Stimulated activated CD8-positive, alpha-beta memory T cell treated with anti-CD3 and anti-CD28 coated beads, Interleukin-12 subunit alpha, Interleukin-12 subunit beta, amount 100 ng/mL, for 1 hour (primary cell): ENCODE results near the gene GRIK3.
"Not testable (repeated sequence)": the region's sequence is repeated elsewhere in the genome, so short reads cannot be mapped to it uniquely, and the experiment has no call there.

Source experiments
- DNase-seq: peaks from one replicate; pipeline ENCODE4 v3.0.0-alpha.2; 2020; ENCODE audit warnings: low read depth

GRIK3 gene

DNA sequence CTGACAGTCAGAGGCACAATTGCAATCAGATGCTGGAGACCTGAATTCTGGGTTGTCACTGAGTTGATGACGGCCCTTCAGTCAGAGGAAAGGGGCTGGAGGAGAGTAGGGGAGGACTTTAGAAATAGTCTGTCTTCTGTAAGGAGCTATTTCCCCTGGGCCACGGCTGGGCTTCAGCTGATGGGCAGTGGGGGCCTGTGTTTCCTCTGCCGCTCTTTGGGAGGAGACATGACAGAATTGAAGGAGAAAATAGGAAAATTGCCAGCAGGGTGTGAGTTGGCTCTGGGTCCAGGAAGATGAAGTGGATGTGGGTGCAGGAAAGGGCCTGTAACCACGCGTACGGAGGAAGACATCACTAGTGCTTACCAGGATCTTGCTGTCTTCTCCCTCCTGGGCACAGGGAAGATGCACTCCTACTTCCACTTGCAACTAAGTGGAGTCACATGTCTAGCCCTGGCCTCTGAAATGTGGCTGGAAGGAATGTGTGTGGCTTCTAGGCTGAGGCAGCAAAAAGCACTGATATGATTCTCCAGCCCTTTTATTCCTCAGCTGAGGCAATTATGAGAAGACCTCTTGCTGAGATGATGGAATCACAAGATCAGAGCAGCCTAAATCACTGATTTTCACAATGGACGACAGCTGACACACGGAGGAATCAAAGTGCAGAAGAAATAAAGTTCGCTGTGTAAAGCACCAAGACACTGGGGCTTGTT is 250.0 kb downstream of the GRIK3 start:
- DNase-seq = no peak

DNA sequence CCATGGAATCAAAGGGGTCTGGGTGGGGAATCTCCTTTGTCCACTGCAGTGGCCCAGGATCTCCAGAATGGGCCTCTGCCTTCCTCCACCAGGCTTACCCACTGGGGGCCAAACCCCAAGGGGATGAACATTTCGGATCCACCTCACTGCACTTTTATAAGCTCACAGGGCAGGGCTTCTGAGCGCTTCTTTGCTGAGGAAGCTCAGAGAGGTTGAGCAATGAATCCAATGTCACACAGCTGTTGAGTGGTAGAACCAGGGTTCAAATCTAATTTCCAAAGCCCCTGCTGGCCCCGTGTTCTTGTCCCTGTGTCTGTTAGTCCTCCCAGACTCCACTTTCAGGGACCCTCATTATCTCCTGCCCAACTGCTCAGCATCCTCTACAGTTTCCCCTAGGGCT is 250.8 kb downstream of the GRIK3 start:
- DNase-seq = no peak

DNA sequence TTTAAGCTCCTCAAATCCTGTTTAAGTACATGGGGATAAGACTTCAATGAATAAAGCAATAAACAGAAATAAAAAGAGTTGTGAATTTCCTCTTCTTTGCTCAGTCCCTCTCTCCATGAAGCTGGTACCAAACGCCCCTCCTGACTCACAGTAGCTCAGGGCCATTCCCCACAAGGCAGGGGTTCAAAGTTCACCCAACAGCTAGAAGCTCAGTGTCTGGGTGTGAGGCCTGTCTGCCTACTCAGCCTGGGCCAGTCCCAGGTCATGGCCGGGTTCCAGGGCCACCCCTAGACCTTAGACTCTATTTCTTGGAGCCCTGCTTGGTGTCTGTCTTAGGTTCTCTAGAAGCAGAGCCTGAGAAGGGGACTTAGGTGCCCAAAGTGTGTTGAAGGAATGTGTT is 251.5 kb downstream of the GRIK3 start:
- no peak for DNase-seq

DNA sequence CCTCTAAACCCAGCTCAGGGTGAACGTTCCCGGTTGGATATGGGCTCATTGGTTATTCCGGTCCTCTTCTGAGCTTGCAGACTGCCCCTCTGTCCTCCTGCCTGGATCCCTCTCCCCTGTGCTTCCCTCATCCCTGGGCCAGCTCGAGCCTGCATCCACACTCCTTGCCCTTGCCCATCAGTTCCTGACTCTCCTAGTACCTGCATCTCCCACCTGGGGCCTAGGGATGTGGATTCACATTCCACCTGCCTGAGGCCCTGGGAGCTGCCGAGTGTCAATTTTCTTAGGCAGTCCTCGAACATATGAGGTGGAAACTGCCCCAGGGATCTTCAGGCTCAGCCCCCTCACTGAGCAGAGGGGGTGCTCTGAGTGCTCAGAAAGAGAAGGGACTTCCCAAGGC is 252.2 kb downstream of the GRIK3 start:
- DNase-seq = no peak

DNA sequence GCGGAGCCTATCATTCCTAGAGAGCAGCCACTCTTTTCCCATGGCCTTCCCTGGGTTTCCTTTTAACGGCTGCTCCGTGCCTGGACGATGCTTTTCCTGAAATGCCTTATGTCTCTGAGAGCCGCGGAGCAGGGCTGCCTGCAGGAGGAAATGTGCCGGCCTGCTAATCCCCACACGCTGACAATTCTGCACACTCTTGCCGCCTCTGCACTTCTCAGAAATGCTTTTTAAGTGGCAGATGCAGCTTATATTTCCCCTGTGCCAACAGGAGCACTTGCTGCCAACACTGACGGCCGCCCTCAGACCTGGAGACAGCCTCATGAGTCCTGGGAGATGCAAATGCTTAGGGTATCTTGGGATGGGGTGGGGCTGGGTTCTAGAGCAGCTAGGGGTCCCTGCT is 253.2 kb downstream of the GRIK3 start:
- no peak for DNase-seq

DNA sequence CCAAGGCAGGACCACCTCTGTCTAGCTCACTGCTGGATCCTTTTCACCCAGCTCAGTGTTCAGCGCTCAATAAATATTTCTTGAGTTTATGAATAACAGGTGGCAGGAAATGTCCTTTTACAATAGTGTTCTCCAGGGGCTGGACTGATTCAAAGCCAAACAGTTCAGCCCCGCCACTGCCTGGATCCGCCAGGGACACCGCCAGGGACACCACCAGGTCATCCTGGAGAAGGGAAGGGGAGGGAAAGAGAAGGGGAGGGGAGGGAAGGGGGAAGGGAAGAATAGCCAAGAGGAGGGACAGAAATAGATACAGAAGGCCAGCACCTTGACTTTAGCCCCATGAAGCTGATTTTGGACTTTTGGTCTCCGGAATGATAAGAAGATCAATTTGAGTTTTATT is 255.6 kb downstream of the GRIK3 start:
- DNase-seq = no peak

DNA sequence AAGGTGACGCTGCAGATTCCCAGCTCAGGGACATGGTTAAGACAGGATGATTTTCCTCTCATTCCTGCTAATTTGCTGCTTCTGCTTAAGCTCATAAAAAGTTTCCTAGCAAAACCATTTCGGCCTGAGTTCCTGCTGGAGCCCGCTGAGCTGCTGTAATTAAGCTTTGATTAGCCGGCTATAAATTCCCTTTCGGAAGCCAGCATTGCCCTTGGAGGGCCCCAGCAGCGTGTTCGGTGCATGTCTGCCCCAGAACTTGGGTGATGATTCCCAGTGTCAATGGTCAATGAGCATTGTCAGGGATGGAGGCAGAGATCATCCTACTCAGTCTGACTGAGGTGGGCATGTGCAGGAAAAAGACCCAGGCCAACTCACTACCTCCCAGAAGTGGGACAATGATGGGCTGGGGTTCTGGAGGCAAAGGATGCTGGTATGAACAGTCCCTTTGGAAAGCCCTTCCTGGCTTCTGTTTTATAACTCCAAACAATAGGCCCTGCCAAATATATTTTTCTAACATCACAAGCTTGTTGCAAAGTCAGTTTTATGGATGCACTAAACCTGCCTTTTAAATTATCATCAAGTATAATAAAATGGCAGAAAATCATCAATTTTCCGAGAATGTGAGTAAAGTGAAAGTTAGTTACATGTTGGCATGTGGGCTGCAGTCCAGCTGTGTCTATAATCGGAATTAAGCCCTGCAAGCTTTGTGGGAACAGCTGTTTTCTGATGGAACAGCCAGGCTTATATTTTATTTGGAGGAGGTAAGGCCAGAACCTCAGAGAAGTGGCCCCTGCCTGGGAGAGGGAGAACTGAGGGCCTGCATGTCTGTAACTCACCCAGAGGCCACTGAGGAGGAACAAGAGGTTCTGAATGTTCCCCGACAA is 257.1 kb downstream of the GRIK3 start:
- no peak for DNase-seq

DNA sequence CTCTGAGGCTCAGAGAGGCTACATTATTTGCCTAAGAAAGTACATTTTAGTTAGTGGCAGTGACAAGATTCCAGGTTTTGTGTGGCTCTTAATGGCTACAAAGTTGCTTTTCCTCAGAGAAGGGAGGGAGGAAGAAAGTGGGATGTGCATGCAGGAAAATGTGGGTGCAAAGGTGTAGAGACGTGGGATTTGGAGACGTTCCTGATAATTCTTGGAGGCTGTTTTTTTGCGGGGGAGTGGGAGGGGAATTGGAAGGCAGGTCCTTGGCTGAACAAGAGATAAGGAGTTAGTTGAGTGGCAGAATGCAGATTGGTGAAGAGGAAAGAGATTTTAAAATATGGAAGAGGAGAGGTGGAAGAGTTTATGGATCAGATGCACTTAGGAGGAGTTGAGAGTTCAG is 258.1 kb downstream of the GRIK3 start:
- no peak for DNase-seq

DNA sequence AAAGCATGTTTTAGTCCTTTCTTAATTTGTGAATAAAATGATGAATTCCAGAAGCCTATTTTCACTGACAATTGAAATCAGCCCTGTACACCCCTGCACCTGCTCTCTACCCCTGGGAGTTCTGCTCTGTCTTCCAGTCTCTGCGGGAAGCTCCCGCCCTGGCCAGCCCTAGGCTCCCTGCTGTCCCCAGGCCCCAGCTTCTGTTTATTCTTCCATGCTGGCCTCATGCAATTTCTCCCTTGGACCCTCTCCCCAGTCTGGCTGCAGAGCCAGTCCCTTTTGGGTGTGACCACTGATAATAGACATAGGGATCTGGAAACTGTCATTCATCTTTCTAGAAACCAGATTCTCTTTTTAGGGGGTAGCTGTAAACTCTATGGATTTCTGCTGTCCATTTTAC is 258.6 kb downstream of the GRIK3 start:
- DNase-seq = no peak

DNA sequence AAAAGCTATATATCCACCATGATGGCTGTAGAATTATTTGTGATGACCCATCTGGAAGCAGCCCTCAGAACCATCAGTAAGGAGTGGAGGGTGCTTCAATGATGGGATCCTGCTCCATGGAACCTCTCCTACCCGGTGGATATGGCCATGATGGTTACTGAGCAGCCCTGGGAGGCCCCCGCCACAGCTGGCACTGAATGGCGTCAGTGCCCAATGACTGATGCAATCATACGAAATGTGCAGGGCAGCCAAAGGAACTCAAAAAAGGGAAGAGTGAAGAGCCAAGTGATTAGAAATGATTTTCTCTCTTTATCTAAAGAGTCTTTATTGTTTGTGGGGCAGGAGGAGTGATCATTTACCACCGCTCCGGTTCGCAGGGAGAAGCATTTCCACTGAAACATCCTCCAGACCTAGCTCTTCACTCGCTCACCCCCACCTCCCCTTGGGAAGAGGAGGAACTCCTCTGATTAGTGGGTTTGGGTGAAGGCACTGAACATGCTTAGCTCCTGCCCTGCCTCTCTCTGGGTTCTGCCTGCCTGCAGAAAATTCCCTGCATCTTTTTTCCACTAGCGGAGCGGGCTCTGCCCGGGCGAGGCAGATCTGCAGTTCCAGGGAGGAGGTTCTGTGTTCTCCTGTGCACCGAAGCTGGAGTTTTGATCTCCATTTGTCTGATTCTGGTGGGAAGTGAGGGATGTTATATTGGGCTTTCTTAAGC is 260.3 kb downstream of the GRIK3 start:
- DNase-seq = no peak

DNA sequence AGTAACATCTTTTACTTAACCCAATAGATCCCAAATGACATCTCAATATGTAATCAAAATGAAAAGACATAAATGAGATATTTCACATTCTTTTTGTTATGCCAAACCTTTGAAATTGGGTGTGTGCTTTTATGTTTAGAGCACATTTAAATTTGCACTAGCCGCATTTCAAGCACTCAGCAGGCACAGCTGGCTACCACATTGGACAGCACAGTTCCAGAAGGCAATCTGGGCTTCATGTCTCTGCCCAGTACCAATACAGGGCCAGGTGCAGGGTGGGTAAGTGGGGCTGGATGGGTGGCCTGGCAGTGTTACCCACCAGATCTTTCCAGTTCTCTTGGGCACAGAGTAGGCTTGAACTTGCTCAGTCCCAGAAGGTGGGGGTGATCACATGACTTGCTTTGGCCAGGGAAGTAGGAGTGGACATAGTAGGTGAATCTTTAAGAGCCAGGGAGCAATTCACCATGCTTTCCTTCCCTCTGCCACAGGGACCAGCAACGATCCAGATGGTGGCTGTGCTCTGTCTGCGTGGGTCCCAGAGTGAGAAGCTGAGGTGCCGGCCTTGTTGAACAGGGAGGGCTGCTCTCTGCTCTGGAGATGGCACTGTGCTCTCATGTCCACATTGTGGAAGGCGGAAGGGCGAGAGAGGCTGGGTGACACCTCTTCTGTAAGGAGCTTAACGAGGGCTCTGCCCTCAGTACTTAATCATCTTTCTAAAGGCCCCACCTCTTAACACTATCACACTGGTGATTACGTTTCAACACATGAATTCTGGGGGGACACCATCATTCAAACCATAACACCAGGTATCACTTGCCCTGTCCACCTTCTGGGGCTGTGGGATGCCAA is 261.4 kb downstream of the GRIK3 start:
- no peak for DNase-seq

DNA sequence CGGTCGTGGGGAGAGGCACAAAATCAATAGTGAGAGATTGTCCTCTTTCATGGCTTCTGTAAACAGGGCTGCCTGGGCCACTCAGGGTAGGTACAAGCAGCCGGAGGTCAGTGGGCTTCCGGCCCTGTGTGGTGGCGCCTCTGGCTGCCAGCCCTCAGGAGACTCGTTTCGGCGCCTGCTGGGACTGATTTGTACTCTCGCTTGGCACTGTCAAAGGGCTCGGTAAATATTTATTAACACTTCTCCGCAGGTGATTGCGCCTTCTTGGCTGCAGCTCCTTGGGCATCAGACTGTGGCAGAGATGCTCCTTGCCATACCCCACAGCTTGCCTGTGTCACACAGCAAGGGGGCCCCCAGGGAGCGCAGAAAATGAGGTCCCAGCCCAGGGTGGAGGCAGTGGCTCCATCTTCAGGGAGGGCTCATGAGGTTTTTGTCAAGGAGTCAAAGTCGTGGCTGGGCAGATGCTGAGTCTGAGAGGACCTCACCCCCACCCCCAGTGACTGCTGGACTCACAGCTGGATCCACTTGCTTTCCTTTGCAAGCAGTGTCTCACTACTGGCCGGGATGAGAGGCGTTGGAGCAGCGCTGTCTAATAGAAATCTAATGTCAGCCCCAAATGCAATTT is 262.5 kb downstream of the GRIK3 start:
- no peak for DNase-seq

DNA sequence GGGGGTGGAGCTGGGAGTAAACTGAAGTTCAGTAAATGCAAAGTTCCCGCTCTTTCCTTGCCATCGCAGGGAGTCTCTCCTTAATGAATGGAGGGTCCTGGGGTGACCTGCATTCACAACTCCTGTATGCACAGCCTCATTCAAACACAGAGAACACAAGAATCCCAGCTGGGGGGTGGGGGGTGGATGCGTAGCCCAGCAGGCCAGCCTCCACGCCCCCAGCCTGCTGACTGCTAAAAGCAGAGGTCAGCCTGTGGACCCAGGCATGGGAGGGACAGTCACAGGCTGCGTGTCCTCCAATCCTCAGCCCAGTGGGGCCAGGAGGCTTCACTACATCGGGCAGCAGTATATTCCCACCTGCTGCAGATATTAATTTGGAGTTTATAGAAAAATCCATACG is 263.1 kb downstream of the GRIK3 start:
- no peak for DNase-seq

DNA sequence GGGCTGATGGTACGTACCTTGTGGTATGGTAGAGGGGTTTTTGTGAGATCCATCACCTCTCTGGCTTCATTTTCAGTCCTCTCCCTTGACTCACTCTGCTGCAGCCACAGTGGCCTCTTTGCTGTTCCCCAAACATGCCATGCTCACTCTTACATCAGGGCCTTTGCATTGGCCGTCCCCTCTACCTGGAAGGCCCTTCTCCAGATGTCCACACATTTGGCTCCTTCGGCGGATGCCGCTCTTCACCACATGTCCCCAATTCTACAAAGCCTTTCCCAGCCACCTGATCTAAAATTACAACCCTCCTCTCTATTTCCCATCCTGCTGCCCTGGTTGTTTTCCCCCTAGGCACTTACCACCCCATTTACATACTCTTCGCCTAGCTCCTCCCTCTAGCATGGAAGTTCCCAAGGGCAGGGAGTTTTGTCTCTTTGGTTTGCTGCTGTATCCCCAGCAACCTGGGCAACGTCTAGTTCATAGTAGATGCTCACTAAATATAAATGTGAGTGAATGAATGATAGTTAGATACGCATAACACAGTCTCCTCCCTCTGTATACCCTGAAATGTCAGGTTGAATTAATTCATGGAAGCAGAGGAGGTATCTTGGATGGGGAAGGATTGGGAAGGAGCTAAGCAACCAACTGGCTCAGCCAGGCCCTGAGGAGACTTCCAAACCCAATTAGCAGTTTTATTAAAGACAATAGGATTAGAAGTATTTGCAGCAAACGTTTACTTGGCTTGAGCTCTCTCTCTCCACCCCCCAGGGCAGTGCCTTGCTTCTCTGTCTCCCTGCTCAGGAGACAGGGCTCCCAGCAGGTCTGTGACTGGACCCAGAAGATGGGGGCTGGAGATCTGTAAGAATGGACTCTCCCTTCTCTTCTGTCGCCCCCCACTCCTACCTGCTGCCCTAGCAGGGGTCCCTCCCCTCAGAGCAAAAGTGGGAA is 264.2 kb downstream of the GRIK3 start:
- no peak for DNase-seq

DNA sequence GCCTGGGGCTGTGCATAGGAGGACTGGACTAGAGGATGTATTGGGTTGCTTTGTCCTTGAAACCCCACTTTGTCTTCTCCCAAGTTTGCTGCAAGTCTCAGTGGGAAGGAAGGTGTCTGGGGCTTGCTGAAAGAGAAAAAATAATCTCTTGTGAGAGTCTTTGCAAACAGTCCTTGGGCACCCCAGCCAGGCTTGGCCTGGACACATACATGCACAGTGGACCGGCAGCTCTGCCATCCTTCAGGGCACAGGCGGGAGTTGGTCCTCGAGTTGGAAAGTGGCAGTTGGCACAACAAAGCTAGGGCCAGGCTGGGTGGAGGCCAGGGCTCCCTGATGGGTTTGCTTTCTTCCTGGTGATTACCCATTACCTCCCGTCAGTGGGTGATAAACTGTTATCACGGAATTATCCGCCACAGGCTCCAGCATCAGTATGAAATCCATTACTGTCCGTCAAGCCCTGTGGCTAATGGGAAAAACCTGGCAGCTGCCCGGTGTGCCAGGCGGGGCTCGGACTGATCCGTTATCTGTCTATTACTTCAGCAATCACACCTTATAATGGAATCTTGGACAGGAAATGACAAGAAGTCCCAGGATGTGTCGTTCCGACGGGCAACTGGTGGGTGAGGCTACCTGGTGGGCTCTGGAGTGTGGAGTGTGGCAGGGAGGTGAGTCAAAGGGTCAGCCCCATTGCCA is 265.7 kb downstream of the GRIK3 start:
- DNase-seq = no peak

DNA sequence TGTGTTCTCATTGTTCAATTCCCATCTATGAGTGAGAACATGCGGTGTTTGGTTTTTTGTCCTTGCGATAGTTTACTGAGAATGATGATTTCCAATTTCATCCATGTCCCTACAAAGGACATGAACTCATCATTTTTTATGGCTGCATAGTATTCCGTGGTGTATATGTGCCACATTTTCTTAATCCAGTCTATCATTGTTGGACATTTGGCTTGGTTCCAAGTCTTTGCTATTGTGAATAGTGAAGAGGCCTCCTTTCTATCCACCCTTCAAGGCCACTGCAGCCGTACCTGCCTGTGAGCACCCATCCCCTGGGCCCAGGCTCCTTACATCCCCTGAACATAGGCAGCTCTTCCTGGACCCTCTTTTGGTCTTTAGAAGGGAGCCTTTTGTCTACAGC is 266.9 kb downstream of the GRIK3 start:
- DNase-seq = not testable (repeated sequence)

DNA sequence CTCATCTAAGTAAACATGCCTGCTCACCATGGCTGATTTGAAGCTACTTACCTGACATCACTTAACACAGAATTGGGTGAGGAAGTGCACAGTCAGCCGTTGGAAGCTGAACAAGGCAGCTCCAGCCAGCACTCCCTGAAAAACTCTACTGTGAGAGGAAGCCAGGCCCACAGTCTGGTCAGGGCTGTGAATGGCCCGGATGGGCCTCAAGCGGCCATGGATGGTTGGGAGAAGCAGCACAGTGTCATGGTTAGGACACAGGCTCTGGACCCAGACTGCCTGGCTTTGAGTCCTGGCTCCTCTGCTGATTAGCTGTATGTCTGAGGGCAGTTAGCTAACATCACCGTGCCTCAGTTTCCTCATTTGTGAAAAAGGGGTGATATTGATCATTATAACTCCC is 267.8 kb downstream of the GRIK3 start:
- no peak for DNase-seq

DNA sequence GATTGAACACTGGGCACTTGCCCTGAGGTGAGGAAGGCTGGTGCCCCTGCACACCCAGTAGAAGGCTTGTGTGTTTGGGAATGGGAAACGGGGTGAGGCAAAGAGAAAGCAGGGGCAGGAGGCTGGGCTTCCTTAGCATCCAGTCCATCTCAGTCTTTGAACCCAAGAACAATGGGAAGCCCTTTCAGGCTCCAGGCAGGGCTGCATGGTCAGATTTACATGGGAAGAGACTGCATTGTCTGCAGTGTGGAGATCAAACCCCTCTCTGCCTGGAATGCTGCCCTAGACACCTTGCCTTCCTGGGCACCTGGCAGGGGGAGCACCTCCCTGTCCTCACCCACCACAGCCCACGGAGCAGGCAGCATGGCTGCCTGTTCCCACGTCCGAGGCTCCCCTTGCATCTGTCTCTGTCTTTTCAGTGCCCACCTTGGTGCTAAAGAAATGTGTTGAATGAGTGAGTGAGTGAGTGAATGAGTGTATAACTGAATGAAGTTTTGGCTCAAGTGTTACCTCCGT is 268.5 kb downstream of the GRIK3 start:
- no peak for DNase-seq

DNA sequence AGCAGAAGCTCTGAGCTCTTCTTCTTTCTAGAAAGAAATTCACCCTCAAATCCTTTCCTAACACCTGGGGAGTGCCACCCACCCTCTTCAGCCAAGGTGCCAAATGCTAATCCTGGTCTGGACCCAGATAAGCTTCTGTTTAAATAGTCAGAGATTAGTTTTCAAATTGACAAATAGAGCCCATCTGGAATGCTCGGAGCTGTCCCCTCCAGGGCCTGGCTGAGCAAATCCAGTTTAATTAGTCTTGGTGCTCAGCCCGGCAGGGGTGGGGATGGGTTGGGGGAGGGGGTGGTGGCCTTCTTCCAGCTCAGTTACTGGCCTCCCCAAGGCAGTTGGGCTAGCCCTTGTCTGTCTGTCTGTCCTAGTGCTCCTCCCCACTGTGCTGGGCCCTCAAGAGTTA is 269.5 kb downstream of the GRIK3 start:
- no peak for DNase-seq

DNA sequence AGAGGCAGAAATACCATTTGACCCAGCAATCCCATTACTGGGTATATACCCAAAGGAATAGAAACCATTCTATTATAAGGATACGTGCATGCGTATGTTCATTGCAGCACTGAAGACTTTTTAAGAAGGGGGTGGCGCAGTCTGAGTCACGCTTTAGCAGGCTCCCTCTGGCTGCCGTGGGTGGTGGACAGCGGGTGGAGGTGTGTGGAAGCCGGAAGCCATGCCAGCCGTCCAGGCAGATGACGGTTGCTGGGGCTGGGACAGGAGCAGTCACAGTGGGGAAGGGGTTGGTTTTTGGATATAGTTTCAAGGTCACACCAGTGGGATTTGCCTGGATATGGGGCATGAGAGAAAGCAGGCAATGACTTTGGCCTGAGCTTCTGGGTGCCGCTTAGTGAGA is 270.5 kb downstream of the GRIK3 start:
- no peak for DNase-seq
